GM18508 (cell line): ENCODE data around the gene ELOVL2.
"Not testable (repeated sequence)": the region's sequence is repeated elsewhere in the genome, so short reads cannot be mapped to it uniquely, and the experiment has no call there.

Experiments
- ATAC-seq: cut with Tn5 transposase; IDR thresholded peaks from one replicate; pipeline ENCODE4 v1.9.1; 2021; ENCODE audit warnings: moderate number of reproducible peaks; ENCODE audit not compliant: insufficient read depth, unreplicated experiment

ELOVL2 gene, protein sequence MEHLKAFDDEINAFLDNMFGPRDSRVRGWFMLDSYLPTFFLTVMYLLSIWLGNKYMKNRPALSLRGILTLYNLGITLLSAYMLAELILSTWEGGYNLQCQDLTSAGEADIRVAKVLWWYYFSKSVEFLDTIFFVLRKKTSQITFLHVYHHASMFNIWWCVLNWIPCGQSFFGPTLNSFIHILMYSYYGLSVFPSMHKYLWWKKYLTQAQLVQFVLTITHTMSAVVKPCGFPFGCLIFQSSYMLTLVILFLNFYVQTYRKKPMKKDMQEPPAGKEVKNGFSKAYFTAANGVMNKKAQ

DNA sequence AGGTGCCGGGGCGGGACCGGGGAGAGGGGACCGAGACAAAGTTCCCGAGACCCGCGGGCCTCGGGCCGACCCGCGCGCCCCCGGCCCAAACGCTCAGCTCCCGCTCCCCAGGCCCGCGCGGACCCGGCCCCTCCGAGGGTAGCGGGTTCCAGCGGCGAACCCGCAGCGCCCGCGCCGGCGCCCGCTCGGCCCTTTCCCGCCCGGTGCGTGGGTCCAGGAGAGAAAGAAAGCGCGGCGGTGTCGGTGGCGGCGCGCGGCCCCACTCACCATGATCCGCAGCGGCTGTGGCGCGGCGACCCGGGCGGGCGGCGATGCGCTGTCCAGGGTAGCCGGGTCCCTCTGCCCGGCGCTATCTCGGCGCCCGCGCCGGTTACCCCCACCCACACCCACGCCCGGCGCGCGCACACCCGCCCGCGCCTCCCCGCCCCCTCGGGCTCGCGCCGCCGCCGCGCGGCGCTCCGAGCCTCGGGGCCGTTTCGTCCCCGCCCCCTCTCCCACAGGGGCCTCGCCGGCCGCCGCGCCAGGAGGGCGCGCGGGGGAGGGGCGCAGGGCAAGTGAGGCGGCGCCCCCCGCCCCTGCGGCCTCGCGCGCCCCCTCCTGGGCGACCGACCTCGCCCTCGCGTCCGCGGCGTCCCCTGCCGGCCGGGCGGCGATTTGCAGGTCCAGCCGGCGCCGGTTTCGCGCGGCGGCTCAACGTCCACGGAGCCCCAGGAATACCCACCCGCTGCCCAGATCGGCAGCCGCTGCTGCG, at the start of gene ELOVL2:
TSS of gene ELOVL2 (minus strand) at position 345 of the 751 bp plus-strand sequence. CDS start at position 270, 75 bp downstream.
- no peak for ATAC-seq

GRCh38 chr6:11093376-11093625, 49.2 kb upstream of the ELOVL2 start:
- ATAC-seq, result peak; percentile 14

- peak; percentile 17 for ATAC-seq
These were observed 48.7 kb upstream of the ELOVL2 start for GRCh38 chr6:11092668-11093375.

DNA sequence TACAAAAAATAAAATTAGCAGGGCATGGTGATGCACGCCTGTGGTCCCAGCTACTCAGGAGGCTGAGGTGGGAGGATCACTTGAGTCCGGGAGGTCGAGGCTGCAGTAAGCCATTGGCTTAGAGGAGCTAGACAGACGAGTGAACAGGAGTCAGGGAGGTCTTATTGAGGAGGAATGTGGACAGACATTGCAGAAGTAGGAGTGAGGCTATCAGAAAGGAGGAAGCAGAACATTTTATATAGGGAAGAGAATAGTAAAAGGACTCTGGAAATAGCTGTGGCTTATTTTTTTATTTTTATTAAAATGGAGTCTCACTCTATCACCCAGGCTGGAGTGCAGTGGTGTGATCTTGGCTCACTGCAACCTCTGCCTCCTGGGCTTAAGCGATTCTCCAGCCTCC, 47.0 kb upstream of the ELOVL2 start:
- ATAC-seq, result not testable (repeated sequence)

DNA sequence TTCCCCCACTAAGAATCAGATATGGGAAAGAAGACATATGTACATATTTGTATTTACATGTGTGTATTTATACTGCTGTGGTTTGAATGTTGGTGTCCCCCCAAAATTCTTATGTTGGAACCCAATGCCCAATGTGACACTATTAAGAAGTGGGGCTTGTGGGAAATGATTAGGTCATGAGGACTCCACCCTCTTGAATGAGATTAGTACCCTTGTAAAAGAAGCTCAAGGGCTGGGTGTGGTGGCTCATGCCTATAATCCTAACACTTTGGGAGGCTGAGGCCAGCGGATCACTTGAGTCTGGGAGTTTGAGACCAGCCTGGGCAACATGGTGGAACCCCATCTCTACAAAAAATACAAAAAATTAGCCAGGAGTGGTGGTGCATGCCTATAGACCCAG, 45.6 kb upstream of the ELOVL2 start:
- no peak for ATAC-seq

- ATAC-seq, result not testable (repeated sequence)
These were observed 43.2 kb upstream of the ELOVL2 start for GRCh38 chr6:11087141-11087812.

- ATAC-seq, result no peak
These were observed 41.8 kb upstream of the ELOVL2 start for GRCh38 chr6:11085758-11086435.

DNA sequence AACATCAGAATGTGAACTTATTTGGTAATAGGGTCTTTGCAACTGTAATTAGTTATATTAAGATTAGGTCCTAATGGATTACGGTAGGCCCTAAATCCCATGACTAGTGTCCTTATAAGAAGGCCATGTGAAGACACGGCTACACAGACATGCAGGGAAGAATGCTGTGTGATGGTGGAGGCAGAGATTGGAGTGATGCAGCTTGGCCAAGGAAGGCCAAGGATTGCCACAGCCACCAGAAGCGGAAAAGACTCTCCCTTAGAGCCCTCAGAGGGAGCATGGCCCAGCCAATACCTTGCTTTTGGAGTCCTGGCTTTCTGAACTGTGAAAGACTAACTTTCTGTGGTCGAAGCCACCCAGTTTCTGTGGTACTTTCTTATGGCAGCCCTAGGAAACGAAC, 39.9 kb upstream of the ELOVL2 start:
- ATAC-seq, result no peak

- no peak for ATAC-seq
These were observed 39.4 kb upstream of the ELOVL2 start for GRCh38 chr6:11083491-11083890.

DNA sequence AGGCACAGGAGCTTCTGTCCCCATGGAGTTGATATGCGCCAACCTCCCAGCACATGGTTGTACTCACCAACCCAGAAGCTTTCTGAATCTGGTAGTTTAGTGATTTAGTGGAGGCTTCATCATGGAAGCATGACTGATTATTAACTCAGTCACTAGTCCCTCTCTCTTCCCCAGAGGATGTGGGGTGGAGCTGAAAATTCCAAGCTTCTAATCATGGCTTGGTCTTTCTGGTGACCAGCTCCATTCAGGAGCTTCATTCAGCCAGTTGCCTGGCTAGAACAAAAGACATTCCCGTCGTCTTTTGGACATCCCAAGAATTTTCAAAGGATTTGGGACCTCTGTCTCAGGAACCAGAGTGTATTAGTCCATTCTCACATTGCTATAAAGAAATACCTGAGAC, 36.2 kb upstream of the ELOVL2 start:
- ATAC-seq, result no peak

GRCh38 chr6:11078266-11078665, 34.2 kb upstream of the ELOVL2 start:
- ATAC-seq, result no peak

DNA sequence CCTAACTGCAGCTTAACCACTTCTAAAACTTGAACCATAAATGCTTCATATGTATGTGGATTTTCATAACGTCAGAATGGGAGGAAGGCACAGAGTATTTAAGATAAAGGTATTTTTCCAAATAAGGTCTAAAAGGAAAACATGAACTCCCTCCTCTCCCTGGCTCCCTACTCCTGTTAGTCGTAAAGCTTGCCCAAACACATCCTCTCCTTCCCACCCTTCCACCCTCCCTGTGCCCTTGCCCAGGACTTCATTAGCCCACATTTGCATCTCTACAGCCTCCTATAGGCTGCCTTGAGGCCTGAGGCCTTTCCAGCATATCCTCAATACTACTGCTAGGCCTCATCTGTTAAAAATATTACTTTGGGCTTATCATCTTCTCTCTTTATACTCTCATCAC, 32.4 kb upstream of the ELOVL2 start:
- ATAC-seq, result no peak

DNA sequence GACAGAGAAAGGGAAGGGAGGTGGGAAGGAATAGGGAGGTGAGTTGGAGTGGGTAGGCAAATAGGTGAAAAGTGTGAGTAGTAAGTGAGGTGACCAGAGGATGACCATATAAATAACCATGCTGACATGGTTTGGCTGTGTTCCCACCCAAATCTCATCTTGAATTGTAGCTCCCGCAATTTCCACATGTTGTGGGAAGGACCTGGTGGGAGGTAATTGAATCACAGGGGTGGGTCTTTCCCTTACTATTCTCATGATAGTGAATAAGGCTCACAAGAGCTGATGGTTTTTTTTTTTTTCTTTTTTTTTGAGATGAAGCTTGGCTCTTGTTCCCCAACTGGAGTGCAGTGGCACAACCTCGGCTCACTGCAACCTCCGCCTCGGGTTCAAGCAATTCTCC, 28.0 kb upstream of the ELOVL2 start:
- ATAC-seq, result no peak

DNA sequence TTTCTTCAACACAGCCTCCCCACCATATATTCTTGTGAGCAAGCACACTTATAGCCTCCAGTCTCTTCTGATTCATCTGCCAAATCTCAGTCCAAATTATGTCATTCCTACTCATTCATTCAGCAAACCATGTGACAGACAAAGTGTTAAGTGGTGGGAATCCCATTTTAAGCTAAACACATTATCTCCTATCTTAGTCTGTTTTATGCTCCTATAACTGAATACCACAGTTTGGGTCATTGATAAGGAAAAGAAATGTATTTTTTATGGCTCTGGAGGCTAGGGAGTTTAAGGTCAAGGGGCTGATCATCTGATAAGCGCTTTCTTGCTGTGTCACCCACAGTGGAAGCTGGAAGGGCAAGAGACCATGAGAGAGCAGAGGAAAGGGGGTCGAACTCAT, 25.7 kb upstream of the ELOVL2 start:
- ATAC-seq, result no peak

- no peak for ATAC-seq
These were observed 23.2 kb upstream of the ELOVL2 start for GRCh38 chr6:11067348-11067747.

- no peak for ATAC-seq
These were observed 22.6 kb upstream of the ELOVL2 start for GRCh38 chr6:11066505-11067347.

GRCh38 chr6:11065436-11066202, 21.5 kb upstream of the ELOVL2 start:
- no peak for ATAC-seq

GRCh38 chr6:11064836-11065235, 20.7 kb upstream of the ELOVL2 start:
- no peak for ATAC-seq

DNA sequence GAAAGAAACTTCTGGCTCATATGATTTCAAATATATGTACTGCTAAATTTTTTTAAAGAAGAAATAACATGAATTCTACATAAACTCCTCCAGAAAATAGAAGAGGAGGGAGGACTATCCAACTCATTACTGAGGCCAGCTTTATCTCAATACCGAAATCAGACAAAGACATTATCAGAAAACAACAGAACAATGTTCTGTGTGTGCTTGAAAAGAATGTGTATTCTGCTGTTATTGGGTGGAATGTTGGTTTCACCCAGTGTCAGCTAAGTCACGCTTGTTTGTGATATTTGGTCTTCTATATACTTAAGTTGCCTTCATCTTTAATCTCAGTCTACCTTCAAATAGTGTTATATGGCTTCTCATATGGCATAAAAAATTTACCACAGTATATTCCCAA, 18.6 kb upstream of the ELOVL2 start:
- no peak for ATAC-seq
